NCI-H774 (cell line): ENCODE measurements around the gene EFCAB10.

Source experiments
- DNase-seq: peaks from one replicate; lab custom pipeline; 2025; lab: John Stamatoyannopoulos, UW

EFCAB10 gene, protein sequence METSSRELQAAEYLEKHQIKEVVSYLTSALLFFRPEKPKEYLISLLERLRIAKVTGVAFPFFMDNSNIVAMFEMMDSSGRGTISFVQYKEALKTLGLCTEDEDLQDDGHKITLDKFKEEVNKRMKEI

DNA sequence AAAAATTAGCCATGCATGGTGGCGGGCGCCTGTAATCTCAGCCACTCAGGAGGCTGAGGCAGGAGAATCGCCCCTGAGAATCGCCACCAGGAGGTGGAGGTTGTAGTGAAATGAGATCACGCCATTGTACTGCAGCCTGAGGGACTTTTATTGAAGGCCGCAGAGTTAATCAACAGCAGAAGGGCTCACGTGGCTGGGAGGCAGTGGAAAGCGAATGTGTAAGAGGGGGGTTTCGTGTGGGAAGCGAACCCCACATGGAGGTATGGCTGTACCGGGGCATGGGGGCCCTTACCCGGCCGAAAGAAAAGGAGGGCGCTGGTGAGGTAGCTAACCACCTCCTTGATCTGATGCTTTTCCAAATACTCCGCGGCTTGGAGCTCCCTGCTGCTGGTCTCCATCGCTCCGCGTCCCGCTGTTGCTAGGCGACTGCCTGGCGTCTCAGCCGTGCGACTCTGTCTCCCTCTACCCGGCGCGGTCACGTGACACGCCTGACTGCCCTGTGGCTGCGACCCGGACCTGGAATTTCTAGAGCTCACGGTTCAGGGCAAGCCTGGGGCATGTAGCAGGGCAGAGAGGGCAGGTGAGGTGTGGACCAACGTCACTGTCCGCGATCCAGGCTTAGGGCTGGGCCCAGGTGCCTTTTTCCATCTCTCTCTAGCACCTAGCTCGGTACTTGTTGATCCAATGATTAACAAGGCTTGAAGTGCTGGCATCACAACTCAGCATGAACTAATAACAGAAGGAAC lies at the start of gene EFCAB10:
EFCAB10 (minus strand) TSS at position 428 of the 746 bp plus-strand sequence; CDS start at position 398, 30 bp downstream.
- peak; percentile 70 for DNase-seq

DNA sequence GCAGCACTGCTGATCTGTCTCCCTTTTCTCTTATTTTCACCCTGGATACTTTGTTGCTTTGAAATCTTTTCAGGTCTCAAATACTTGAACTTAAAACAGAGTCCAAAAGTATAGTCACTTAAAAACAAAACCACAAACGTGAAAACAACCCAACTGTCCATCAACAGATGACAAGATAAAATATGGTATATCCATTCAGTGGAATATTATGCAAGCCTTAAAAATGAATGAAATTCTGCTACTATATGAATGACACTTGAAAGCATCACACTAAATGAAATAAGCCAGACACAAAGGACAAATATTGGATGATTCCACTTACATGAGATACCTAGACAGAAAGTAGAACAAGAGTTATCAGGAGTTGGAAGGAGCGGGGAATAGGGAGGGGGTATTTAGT lies 44.7 kb upstream of the EFCAB10 start:
- no peak for DNase-seq

DNA sequence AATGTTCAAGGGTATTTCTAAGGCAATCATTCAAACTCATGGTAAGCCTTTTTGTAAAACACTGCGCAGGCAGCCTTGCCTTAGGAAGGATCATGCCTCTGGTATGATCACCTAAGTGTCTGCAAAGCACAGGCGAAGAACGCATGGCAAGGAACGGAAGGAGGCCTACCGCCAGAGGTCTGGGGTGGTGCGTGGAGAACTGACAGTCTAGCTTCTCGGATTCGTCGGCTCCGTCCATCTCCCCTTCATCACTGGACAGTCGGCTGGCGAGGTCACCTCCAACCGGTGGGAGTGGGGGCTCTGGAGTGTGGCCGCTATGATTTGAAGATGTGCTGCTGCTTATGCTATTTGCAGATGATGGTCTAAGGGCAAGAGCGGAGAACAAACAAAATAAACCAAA lies 42.6 kb upstream of the EFCAB10 start:
- no peak for DNase-seq

DNA sequence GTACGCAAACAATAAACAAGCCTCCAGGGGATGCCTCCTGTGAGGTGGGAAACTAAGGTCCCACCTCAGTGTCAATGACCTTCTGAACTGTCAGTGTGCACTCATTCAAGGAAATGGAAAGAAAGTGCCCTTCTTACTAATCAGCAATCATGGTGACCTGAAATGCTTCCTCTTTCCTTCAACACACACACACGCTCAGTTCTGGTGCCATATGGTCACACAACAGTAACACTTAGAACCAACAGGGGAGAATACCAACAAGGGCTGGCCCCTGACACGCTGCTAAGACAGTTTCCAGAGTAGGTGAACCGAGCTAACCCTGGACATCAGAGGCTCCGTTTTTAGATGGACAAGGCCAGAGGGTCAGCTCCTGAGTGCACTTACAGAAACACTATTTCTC lies 42.1 kb upstream of the EFCAB10 start:
- no peak for DNase-seq

DNA sequence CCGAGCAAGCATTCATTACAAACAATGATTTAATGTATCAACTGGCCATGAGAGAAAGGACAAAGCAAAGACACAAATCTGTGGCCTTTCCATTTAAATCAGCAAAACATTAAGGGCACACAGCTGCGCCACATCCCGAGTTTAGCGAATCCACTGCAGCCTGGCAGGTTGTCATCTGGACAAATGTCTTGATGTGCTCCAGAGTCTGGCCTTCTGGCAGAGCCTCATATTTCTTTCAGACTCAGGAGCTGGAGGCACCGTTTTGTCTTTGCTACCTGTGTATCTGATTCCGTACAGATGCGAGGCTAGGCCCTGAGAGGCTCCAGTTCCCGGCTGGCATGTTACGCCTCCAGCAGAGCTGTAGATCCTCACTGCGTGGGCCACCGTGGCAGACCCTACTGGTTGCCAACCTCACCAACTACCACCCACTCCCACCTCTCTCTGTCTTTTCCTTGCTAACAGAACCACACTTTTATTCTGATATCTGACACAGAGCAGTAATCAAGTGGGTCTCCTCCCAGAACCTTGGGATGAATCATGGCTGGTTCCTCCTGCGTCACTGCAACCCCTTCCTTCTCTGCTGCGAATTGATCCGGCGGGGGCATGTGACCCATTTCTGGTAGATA lies 40.9 kb upstream of the EFCAB10 start:
- no peak for DNase-seq

DNA sequence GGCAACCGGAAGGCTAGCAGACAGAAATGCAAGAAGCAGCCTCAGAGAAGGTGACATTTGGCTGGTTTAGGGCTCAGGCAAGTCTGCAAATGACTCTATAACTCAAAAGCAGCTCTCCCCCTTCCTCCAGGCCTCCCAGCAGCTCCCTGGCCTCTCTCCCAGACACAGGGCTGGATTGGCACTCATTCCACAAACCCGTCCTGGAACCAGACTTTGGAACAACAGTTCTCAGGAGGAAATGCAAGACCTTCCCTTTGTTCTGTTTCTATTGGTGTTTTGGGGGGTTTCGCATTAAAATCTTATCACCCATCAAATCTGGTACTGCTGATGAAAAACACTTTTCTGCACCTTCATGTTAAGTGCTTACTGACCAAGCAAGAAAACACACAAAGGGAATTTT lies 40.3 kb upstream of the EFCAB10 start:
- DNase-seq, result no peak

DNA sequence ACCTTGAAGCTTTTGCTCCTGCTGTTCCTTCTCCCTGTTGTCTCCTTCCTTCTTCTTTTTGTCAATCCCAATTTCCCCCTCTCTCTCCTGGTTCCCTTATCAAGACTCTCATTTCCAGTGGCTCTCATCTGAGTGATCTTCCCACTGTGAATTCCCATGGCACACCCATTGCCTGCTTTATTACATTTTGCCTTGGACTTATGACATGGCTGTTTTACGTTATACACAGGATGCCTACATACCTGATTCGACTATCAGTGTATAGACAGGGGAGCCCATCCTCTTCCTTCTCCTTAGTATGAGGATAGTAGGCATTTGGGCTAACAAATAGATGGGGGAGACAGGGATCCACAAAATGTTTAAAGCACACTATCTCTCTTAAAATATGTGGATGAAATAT lies 39.9 kb upstream of the EFCAB10 start:
- no peak for DNase-seq

DNA sequence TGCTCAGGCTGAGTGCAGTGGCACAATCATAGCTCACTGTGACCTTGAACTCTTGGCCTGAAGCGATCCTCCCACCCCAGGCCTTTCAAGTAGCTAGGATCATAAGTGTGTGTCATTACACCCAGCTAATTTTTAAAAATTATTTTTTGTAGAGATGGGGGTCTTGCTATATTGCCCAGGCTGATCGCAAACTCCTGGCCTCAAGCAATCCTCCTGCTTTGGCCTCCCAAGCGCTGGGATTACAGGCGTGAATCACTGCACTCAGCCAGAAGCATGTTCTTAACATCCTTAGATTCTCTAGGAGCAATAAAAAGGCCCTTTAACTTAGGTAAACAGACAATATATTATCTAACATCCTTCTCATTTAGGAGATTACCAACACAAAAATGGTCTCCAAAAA lies 38.3 kb upstream of the EFCAB10 start:
- DNase-seq, result no peak

DNA sequence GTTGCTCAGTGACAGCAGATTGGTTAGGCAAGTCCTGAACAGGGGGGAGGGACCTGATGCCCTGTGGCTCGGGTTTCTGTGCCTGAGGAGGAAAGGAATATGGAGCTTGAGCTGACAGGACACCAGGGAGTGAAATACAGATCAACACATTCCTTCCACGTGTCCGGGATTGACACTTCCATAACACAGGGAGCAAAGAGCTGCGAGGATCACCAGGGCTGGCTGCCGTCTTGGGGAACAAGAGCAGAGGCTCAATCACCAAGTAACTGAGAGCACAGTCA lies 36.7 kb upstream of the EFCAB10 start:
- no peak for DNase-seq

DNA sequence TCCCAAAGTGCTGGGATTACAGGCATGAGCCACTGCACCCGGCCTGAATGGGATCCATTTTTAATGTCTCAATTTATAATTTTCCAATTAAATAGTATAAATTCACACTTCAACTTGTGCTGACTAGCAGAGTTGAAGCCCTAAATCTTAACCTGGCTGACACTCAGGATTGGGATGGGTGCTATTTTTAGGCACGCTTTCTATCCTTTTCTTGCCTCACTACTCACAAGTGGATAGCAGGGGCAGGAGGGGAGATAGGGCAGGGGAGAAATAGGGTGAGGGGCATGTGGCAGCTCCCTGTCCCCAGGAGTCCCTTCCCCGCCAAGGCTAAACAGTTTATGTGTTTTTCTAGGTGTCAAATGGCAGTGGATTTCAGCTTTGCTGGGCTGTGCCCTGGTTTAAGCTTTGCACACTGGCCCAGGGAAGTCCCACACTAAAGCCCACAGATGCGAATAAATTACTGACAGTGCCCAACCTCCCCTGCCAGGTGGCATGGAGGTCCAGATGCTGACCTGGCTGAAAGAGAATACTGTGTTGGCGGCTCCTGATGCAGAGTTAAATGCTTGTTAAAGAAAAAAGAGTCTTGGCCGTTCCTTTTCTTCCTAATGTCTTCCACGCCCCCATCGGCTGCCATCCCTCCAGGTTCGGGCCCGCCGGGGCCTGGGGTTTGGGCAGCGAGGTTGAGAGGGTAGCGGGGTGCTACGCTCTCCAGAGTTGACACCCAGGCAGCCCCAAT lies 36.2 kb upstream of the EFCAB10 start:
- no peak for DNase-seq

DNA sequence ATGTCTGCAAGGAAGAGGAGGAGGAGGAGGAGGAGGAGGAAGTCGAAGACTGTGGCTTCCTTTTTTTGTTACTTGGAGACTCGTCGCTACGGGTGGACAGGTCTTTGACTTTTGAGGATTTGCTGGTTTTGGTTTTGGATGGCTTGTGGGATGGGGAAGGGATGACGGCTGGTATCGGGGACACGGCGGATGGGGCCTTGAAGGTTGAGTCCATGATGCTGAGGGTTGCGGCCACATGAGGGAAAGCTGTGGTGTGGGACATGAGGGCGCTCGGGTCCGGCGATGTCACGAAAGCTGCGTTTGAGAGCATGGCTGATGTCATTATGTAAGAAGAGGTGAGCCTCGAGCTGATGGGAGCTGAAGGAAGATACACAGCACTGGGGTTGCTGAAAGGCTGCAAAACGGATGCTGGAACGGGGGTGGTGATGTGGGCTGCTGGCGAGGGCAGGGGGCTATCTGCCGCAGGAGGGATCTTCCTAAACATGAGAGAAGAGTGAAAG lies 33.1 kb upstream of the EFCAB10 start:
- DNase-seq, result no peak

DNA sequence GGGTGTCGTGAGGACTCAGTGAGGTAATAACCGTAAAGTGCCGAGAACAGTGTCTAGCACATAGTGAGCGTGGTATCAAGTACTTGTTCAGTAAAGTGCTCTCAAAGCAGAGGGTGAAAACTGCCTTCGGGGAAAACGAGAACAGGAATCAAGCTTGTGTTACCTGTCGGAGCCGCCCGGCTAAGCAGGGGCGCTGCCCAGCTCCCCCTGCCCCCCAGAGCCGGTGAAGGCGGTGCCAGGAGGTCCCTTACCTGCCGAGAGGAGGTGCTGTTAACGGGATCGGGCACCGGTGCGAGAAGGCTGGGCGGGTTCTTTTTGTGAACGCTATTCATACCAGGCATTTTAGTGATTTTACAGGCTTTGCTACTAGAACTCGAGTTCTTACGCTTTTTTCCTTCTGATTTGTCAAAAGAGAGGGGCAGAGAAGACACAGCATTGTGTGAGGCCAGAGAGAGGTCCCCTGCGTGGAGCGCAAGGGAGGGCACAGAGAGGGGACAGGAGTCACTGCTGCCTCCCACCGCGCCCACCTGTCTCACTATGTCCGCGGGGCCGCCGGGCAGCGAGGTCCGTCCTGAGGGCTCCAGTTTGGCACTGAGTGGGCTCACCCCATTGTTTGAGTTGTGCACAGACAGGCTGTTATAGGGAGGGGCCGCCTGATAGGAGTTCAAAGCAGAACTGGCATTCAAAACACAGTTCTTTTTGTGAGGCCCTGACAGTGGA lies 32.5 kb upstream of the EFCAB10 start:
- no peak for DNase-seq

DNA sequence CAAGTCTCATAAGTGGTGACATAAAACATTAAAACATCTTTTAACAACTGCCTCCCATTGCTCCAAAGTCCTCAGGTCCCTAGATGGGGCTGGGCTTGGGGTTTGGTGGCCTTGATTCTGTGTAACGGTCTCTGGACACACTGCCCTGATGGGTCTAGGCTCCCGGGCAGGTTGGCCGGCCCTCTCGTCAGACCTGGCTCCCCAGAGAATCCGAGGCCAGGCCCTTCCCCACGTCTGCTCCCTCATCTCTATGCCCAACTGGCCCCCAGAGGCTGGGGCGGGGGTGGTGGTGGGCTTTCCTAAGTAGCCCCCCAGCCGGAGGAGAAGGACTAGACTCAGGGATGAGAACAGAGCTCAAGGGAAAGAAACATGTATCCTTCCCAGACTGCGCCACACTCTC lies 31.5 kb upstream of the EFCAB10 start:
- no peak for DNase-seq

DNA sequence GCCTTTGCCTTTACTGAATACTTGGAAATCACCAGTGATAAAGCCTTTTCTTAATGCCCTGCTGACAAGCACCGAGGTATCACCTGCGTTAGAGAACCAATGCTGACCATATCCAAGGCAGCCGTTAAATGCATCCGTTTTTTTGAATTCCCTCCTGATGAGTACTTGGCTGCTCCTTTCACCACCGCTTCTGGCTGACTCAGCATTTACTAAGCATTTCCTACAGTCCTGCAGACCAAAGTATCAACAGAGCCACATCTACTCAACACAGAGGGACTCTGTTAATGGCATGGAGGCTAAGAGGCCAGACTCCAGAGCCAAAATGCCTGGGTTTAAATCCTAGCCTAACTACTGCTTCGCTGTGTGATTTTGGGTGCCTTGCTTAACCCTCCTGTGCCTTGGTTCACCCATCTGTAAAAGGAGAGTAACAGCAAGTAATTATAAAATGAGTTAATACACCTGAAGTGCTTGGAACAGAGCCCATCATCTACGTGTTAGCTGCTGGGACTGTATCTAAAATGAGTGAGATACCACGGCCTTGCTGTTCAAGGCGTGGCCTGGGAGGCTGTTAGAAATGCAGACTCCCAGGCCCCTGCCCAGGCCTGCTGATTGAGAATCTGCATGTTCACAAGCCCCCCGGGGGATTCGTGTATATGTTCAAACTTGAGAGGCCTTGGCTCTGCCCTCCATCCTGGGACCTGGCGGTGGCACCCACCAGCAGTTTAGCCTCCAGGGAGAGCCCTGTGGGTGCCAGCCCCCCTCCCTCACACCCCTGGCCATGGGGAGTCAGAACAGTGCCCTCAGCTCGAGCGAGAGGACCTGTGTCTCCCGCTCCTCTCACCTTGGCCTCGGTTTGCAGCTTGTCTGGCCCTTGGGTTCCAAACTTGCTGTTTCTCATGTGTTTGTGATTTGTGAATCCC lies 30.8 kb upstream of the EFCAB10 start:
- no peak for DNase-seq

DNA sequence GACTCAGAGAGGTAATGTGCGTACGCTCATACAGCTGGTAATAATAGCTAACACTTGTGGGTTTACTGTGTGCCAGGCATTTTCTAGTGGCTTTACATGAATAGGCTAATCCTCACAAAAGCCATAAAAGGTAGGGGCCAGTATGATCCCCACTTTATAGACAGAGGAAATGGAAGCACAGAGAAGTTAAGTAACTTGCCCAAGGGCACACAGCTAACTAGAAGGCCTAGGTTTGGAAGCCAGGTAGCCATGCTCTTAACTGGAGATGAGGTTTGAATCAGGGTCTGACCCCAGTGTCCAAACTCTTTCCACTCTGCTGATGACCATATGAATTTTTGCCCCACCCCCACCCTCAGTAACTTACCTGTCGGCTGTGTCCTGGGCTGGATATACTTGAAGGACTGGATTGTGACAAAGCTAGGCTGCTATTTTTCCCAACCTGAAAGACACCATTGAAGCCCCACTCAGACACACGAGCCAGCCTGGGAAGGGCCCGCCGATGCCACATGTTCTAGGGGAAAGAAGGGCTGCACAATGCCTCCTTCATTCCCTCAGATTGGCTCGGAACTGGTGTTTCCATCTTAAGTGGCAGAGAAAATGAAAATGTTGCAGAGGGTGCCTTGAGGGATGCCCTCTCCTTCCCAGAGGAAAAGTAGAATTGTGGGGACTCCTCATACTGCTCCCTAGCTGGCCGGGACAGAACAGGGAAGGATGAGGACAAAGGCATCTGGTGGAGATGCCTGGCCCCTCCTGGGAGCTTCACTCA lies 29.1 kb upstream of the EFCAB10 start:
- no peak for DNase-seq

DNA sequence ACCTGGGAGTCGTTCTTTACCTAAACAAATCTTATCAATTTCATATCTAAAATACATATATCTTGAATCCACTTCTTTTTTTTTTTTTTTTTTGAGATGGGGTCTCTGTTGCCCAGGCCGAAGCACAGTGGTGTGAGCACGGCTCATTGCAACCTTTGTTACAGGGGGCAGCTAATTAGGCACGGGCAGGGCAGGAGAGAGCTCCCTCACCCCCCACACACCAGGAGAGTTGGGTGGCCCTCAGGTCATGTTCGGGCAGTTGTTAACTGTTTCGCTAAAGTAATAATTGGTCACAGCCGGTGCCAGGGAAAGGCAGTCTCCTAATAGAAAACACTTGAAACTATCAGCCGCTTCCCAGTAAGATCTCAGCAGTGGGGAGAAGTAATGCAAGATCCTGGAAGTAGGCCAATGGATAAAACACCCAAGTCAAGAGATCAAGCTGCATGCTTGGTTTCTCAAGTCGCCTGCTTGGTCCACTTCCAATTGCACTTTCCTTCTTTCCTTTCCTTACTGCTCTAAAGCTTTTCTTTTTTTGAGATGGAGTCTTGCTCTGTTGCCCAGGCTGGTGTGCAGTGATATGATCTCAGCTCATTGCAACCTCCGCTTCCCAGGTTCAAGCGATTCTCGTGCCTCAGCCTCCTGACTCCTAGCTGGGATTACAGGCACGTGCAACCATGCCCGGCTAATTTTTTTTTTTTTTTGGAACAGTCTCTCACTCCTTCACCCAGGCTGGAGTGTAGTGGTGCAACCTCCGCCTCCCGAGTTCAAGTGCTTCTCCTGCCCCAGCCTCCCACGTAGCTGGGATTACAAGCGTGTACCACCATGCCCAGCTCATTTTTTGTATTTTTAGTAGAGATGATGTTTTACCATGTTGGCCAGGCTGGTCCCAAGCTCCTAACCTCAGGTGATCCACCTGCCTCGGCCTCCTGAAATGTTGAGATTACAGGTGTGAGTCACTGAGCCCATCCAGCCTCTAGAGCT lies 21.3 kb upstream of the EFCAB10 start:
- no peak for DNase-seq

DNA sequence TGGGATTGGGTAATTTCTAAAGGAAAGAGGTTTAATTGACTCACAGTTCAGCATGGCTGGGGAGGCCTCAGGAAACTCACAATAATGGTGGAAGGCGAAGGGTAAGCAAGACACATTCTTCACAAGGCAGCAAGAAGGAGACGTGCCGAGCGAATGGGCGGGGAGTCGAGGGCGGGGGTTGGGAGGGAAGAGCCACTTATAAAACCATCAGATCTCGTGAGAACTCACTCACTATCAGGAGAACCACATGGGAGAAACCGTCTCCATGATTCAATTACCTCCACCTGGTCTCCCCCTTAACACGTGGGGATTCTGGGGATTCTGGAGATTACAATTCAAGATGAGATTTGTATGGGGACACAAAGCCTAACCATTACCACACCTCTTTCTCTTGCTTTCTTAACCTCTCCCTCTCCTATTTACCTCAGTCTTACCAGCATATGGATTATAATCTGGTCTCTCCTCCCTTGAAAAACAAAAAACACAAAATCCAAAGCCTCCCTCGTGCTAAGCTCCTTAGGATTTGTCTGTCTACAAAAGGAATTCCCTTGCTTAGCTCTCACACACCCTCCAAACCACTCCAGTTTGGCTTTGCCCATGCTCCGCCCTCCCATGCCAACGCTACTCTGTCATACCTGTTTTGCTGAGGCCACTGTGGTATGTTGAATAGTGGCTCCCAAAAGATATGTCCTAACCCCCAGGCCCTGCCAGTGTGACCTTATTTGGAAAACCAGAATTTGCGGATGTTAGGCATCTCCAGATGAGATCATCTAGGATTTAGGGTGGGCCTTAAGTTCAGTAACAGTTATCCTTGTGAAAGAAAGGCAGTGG lies 19.6 kb upstream of the EFCAB10 start:
- DNase-seq, result no peak

DNA sequence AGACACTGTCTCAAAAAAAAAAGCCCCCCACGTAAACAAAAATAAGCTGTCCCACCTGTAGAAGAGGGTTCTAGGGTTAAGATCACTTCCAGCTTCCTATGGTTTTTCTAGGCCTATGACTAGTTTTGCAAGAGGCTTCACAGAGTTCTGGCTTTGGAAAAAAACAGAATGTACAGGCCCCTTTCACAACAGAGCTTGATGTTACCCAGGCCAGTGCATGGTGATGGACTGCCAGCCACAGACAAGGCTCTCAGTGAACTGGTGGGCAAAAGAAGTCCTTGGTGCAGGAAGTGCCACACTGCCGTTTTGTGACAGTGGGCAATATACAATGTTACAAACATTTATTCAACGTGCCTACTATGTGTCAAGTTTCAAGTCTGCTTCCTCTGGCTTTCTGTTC lies 18.3 kb upstream of the EFCAB10 start:
- no peak for DNase-seq
